ENCODE data around the gene RABL6. TPM values are rescaled to one million over a fixed set of nuclear protein-coding genes. Genes with fewer than 3 reads are reported as not detected.

The RABL6 gene
- total and polyA plus RNA-seq, 2 donors (not counting 1 experiment from before 2014, with no cell fraction given): 36.8 to 59.6 TPM

GRCh38 chr9:136829981-136830885, 22.5 kb downstream of the RABL6 start:
- Histone ChIP-seq H3K4me2 (ENCODE audit: extremely low read depth, insufficient read depth, low read length) (no peak overlapping the region), H2AFZ (ENCODE audit: low read length) (no peak overlapping the region), H3K9me3 (ENCODE audit: control insufficient read depth, insufficient read depth, low read depth, low read length) (no peaks in the 10 kb centered on the region), H3K4me1 (ENCODE audit: control insufficient read depth, extremely low read depth, insufficient read depth, low read length) (no peaks in the 10 kb centered on the region), H3K79me2 (ENCODE audit: control insufficient read depth, insufficient read depth, low read length) (no peaks in the 10 kb centered on the region), H3K27ac (ENCODE audit: insufficient read depth, low read length) (no peak overlapping the region), H4K20me1 (ENCODE audit: control insufficient read depth, extremely low read depth, insufficient read depth, low read length) (no peaks in the 10 kb centered on the region), H3K27me3 (ENCODE audit: control insufficient read depth, insufficient read depth, low read length) (no peaks in the 10 kb centered on the region), H3K36me3 (ENCODE audit: control insufficient read depth, insufficient read depth, low read length) (peaks cover 36% of the 10 kb centered on the region), H3K4me3 (replicated peaks in 1 of 4; ENCODE audit: control extremely low read depth in 1 of 4, insufficient read depth in 1 of 4, low read depth in 3 of 4, low read length in 4 of 4) (no peak overlapping the region), H3K9ac (ENCODE audit: insufficient read depth, low read length) (no peak overlapping the region)
- TF ChIP-seq EZH2 (IDR thresholded peaks at IDR 0.05; ENCODE audit: low read length, missing control alignments) (no peak), CTCF (conservative IDR thresholded peaks at IDR 0.05 in 1 of 2, IDR thresholded peaks at IDR 0.05 in 1 of 2; ENCODE audit: low read depth in 1 of 2, low read length in 2 of 2) (no peak)
- DNase-seq (ENCODE audit: low read depth in 2 of 2): no peak

- TF ChIP-seq CTCF (conservative IDR thresholded peaks at IDR 0.05 in 1 of 2, IDR thresholded peaks at IDR 0.05 in 1 of 2; ENCODE audit: low read depth in 1 of 2, low read length in 2 of 2) (no peak), EZH2 (IDR thresholded peaks at IDR 0.05; ENCODE audit: low read length, missing control alignments) (no peak)
- no peaks in the 10 kb centered on the region for H3K79me2 ChIP-seq (ENCODE audit: control insufficient read depth, insufficient read depth, low read length)
- H3K9me3 ChIP-seq (ENCODE audit: control insufficient read depth, insufficient read depth, low read depth, low read length): no peaks in the 10 kb centered on the region
- H4K20me1 ChIP-seq (ENCODE audit: control insufficient read depth, extremely low read depth, insufficient read depth, low read length): no peaks in the 10 kb centered on the region
- no peak for DNase-seq (ENCODE audit: low read depth in 2 of 2)
- H3K9ac ChIP-seq (ENCODE audit: insufficient read depth, low read length): no peak overlapping the region
- H3K36me3 ChIP-seq (ENCODE audit: control insufficient read depth, insufficient read depth, low read length): peaks cover 30% of the 10 kb centered on the region
- H3K4me2 ChIP-seq (ENCODE audit: extremely low read depth, insufficient read depth, low read length): no peak overlapping the region
- H3K27me3 ChIP-seq (ENCODE audit: control insufficient read depth, insufficient read depth, low read length): no peaks in the 10 kb centered on the region
- no peak overlapping the region for H3K4me3 ChIP-seq (replicated peaks in 1 of 4; ENCODE audit: control extremely low read depth in 1 of 4, insufficient read depth in 1 of 4, low read depth in 3 of 4, low read length in 4 of 4)
- no peak overlapping the region for H3K27ac ChIP-seq (ENCODE audit: insufficient read depth, low read length)
- no peaks in the 10 kb centered on the region for H3K4me1 ChIP-seq (ENCODE audit: control insufficient read depth, extremely low read depth, insufficient read depth, low read length)
- no peak overlapping the region for H2AFZ ChIP-seq (ENCODE audit: low read length)
Observed at GRCh38 chr9:136831002-136831719, 23.4 kb downstream of the RABL6 start.

GRCh38 chr9:136831720-136832104, 24.0 kb downstream of the RABL6 start:
- DNase-seq (ENCODE audit: low read depth in 2 of 2): no peak
- H3K27me3 ChIP-seq (ENCODE audit: control insufficient read depth, insufficient read depth, low read length): no peaks in the 10 kb centered on the region
- no peak overlapping the region for H3K4me3 ChIP-seq (replicated peaks in 1 of 4; ENCODE audit: control extremely low read depth in 1 of 4, insufficient read depth in 1 of 4, low read depth in 3 of 4, low read length in 4 of 4)
- H3K79me2 ChIP-seq (ENCODE audit: control insufficient read depth, insufficient read depth, low read length): no peaks in the 10 kb centered on the region
- peaks cover 28% of the 10 kb centered on the region for H3K36me3 ChIP-seq (ENCODE audit: control insufficient read depth, insufficient read depth, low read length)
- no peaks in the 10 kb centered on the region for H3K4me1 ChIP-seq (ENCODE audit: control insufficient read depth, extremely low read depth, insufficient read depth, low read length)
- H2AFZ ChIP-seq (ENCODE audit: low read length): no peak overlapping the region
- H3K4me2 ChIP-seq (ENCODE audit: extremely low read depth, insufficient read depth, low read length): no peak overlapping the region
- no peaks in the 10 kb centered on the region for H4K20me1 ChIP-seq (ENCODE audit: control insufficient read depth, extremely low read depth, insufficient read depth, low read length)
- no peak overlapping the region for H3K27ac ChIP-seq (ENCODE audit: insufficient read depth, low read length)
- H3K9me3 ChIP-seq (ENCODE audit: control insufficient read depth, insufficient read depth, low read depth, low read length): no peaks in the 10 kb centered on the region
- no peak overlapping the region for H3K9ac ChIP-seq (ENCODE audit: insufficient read depth, low read length)
- TF ChIP-seq CTCF (conservative IDR thresholded peaks at IDR 0.05 in 1 of 2, IDR thresholded peaks at IDR 0.05 in 1 of 2; ENCODE audit: low read depth in 1 of 2, low read length in 2 of 2) (no peak), EZH2 (IDR thresholded peaks at IDR 0.05; ENCODE audit: low read length, missing control alignments) (no peak)
